GM21825 (cell line): ENCODE results near the gene TEC.
"Not testable (repeated sequence)": the region's sequence is repeated elsewhere in the genome, so short reads cannot be mapped to it uniquely, and the experiment has no call there.

ENCODE experiments used
- ATAC-seq: cut with Tn5 transposase; IDR thresholded peaks from one replicate; pipeline ENCODE4 v1.9.1; 2021; ENCODE audit warnings: mild to moderate bottlenecking, moderate library complexity; ENCODE audit not compliant: unreplicated experiment

The TEC gene

GRCh38 chr4:48197643-48198237, 71.9 kb downstream of the TEC start:
- no peak for ATAC-seq

- ATAC-seq: peak; percentile 65
Measured at GRCh38 chr4:48196758-48197504, 72.7 kb downstream of the TEC start.

- no peak for ATAC-seq
Measured at GRCh38 chr4:48195853-48196252, 73.8 kb downstream of the TEC start.

GRCh38 chr4:48195374-48195773, 74.3 kb downstream of the TEC start:
- ATAC-seq: no peak

- ATAC-seq: no peak
Measured at GRCh38 chr4:48194971-48195370, 74.7 kb downstream of the TEC start.

- no peak for ATAC-seq
Measured at GRCh38 chr4:48193921-48194468, 75.6 kb downstream of the TEC start.

- ATAC-seq: no peak
Measured at GRCh38 chr4:48193096-48193836, 76.4 kb downstream of the TEC start.

GRCh38 chr4:48191758-48192157, 77.9 kb downstream of the TEC start:
- no peak for ATAC-seq

GRCh38 chr4:48190839-48191238, 78.8 kb downstream of the TEC start:
- ATAC-seq: peak; percentile 44

- no peak for ATAC-seq
Measured at GRCh38 chr4:48189731-48190130, 79.9 kb downstream of the TEC start.

- ATAC-seq: no peak
Measured at GRCh38 chr4:48188390-48188789, 81.2 kb downstream of the TEC start.

- no peak for ATAC-seq
Measured at GRCh38 chr4:48187813-48188212, 81.8 kb downstream of the TEC start.

GRCh38 chr4:48187066-48187465, 82.6 kb downstream of the TEC start:
- not testable (repeated sequence) for ATAC-seq

- not testable (repeated sequence) for ATAC-seq
Measured at GRCh38 chr4:48186394-48186793, 83.2 kb downstream of the TEC start.

GRCh38 chr4:48184882-48185281, 84.8 kb downstream of the TEC start:
- ATAC-seq: no peak

GRCh38 chr4:48180234-48180633, 89.4 kb downstream of the TEC start:
- no peak for ATAC-seq

- no peak for ATAC-seq
Measured at GRCh38 chr4:48178931-48179330, 90.7 kb downstream of the TEC start.

GRCh38 chr4:48175806-48176205, 93.8 kb downstream of the TEC start:
- ATAC-seq: no peak

GRCh38 chr4:48175328-48175727, 94.3 kb downstream of the TEC start:
- ATAC-seq: no peak

- peak; percentile 78 for ATAC-seq
Measured at GRCh38 chr4:48173056-48173991, 96.3 kb downstream of the TEC start.

- no peak for ATAC-seq
Measured at GRCh38 chr4:48172651-48173050, 97.0 kb downstream of the TEC start.
